Esophagus muscularis mucosa (tissue), 3 donors: ENCODE measurements around the gene LIPC.

Experiments used
- EP300 ChIP-seq: sonication (generic); formaldehyde crosslinking; IDR thresholded peaks from one replicate; pipeline ENCODE4 v1.6.1; 2017; ENCODE audit warnings: antibody characterized with exemption
- TF ChIP-seq, protein P1 (sequence below), 3 experiments: fragments of 200-600 bp in 2 of 3; fragments of 450-650 bp in 1 of 3; sonication (generic) in 2 of 3; IDR thresholded peaks; one replicate each; pipeline ENCODE4 v1.5.1; 2017 to 2019; ENCODE audit warnings: antibody characterized with exemption in 3 of 3, mild to moderate bottlenecking in 2 of 3, moderate library complexity in 1 of 3

DNA sequence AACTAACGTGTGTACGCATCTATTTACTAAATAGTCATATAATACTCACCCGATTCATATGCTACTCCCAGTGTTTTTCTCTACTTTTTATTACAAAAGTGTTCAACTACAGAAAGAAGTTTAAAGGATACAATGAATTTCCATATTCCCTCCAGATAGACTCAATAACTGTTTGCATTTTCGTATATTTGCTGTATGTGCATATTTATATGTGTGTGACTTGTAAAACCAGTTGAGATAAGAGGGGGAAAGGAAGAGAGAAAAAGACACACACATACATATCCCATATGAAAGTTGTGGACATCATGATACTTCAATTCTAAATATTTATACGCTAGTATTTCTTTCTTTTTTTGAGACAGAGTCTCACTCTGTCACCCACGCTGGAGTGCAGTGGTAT is 14.1 kb downstream of the LIPC start:
- TF ChIP-seq, protein P1, sequence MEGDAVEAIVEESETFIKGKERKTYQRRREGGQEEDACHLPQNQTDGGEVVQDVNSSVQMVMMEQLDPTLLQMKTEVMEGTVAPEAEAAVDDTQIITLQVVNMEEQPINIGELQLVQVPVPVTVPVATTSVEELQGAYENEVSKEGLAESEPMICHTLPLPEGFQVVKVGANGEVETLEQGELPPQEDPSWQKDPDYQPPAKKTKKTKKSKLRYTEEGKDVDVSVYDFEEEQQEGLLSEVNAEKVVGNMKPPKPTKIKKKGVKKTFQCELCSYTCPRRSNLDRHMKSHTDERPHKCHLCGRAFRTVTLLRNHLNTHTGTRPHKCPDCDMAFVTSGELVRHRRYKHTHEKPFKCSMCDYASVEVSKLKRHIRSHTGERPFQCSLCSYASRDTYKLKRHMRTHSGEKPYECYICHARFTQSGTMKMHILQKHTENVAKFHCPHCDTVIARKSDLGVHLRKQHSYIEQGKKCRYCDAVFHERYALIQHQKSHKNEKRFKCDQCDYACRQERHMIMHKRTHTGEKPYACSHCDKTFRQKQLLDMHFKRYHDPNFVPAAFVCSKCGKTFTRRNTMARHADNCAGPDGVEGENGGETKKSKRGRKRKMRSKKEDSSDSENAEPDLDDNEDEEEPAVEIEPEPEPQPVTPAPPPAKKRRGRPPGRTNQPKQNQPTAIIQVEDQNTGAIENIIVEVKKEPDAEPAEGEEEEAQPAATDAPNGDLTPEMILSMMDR (IDR thresholded peaks at IDR 0.05) = no peak
- TF ChIP-seq EP300 = no peak
